ENCODE results near the gene NPW. TPM values are rescaled to one million over a fixed set of nuclear protein-coding genes. Genes with fewer than 3 reads are reported as not detected.

Gene NPW
- total and polyA plus RNA-seq, 2 of the 8 experiments (the other 6 are each of a cell fraction or from before 2014, with no cell fraction given), result 4.0 to 10.3 TPM

DNA sequence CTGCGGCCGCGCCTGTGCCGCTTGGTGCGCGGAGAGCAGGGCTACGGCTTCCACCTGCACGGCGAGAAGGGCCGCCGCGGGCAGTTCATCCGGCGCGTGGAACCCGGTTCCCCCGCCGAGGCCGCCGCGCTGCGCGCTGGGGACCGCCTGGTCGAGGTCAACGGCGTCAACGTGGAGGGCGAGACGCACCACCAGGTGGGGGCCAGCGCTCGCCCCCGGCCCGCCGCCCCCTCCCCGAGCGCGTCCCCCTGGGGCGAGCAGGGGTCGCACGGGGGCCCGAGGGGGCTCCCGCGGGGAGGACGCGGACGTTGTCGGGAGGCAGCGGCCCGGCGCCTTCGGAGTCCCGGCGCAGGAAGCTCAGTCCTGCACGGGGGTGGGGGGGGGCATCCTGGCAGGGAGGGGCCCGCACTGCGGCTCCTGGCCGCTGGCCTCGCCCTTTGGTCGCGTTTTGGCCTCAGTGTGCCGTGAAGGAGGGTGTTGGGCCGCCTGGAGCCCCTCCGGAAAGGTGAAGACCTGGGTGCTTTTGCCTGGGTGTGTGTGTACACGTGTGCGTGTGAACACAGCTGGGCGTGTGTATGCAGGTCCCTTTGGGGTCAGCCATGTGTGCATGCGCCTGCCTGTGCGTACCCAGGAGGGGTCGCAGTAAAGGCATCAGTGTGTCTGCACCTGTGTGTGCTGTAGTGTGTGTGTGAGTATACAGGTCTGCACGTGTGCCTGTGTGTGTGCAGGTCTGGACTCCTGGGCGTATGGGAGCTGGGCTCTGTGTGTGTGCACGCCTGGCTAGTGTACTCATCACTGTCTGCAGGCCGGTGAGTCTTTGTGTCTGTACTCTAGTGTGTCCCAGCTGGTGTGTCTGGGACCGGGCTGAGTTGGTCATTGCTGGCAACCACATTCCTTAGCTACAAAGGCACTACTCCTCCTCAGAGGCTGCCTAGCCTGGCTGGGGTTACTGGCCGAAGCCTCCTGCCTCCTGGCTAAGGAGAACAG, 7.7 kb downstream of the NPW start:
- DNase-seq (ENCODE audit: low read depth in 1 of 2, low spot score in 2 of 2) (peak in 1 of 2 experiments; percentile 66), FAIRE-seq (no peak)
- WGBS, 2 experiments (ENCODE audit: extremely low coverage in 1 of 2, insufficient coverage in 1 of 2, insufficient read length in 1 of 2, insufficient replicate concordance in 2 of 2, low coverage in 1 of 2, low lambda C conversion rate in 2 of 2, missing lambda C conversion rate in 1 of 2), result 25% methylated on average over 34 of the region's 76 CpGs; no CpG with 5 or more reads in 1 of the 2 experiments
- H3K79me1 ChIP-seq (ENCODE audit: low read depth, low read length), result no peaks in the 10 kb centered on the region
- H3K18ac ChIP-seq (ENCODE audit: extremely low read depth, low read length), result peak overlapping the region; percentile 65; the same call in 1 of the 2 replicates
- H3K14ac ChIP-seq (ENCODE audit: insufficient read length), result no peak overlapping the region
- H3K79me2 ChIP-seq (ENCODE audit: control insufficient read depth in 1 of 2, insufficient read depth in 2 of 2, low read length in 2 of 2), result no peaks in the 10 kb centered on the region
- H3K4ac ChIP-seq (replicated peaks; ENCODE audit: insufficient read length, low read depth, low read length), result peak overlapping the region; percentile 98
- H3K4me3 ChIP-seq (ENCODE audit: extremely low read depth in 1 of 4, insufficient read depth in 2 of 4, low read depth in 3 of 4, low read length in 4 of 4), result peak overlapping the region; percentile 42 to 66 (median 46)
- no peak overlapping the region for H4K5ac ChIP-seq (ENCODE audit: insufficient read length, low read depth, low read length)
- H4K20me1 ChIP-seq (replicated peaks in 1 of 2; ENCODE audit: control insufficient read depth in 1 of 2, insufficient read depth in 2 of 2, low read length in 2 of 2), result peaks cover 0 to 9% of the 10 kb centered on the region in 2 experiments
- peak overlapping the region; percentile 61 to 80 for H3K4me2 ChIP-seq (ENCODE audit: insufficient read depth in 1 of 2, low read depth in 2 of 2, low read length in 2 of 2)
- H4K8ac ChIP-seq (ENCODE audit: extremely low read depth, insufficient read depth, low read length), result peak overlapping the region; percentile 40
- no peaks in the 10 kb centered on the region for H3K36me3 ChIP-seq (ENCODE audit: control insufficient read depth in 2 of 4, insufficient read depth in 4 of 4, low read length in 3 of 4)
- no peak overlapping the region for H3K56ac ChIP-seq (replicated peaks; ENCODE audit: insufficient read length, low read depth, low read length)
- no peak overlapping the region for H3K23ac ChIP-seq (ENCODE audit: insufficient read length)
- peak overlapping the region; percentile 87; the same call in 1 of the 2 replicates for H2AK5ac ChIP-seq (ENCODE audit: low read depth, low read length)
- H3K27me3 ChIP-seq (replicated peaks in 1 of 4; ENCODE audit: control insufficient read depth in 3 of 4, extremely low read depth in 1 of 4, insufficient read depth in 3 of 4, low read length in 3 of 4), result peaks cover 0 to 27% (median 21%) of the 10 kb centered on the region in 4 experiments; a peak in 5 of 7 replicates
- H2AFZ ChIP-seq (ENCODE audit: low read length), result no peak overlapping the region
- peaks cover 0 to 14% (median 11%) of the 10 kb centered on the region in 4 experiments; a peak in 5 of 7 replicates for H3K4me1 ChIP-seq (replicated peaks in 1 of 4; ENCODE audit: control insufficient read depth in 3 of 4, insufficient read depth in 4 of 4, low read length in 3 of 4)
- H2BK20ac ChIP-seq (ENCODE audit: low read length), result no peak overlapping the region; the same call in 1 of the 2 replicates
- no peaks in the 10 kb centered on the region for H3K9me3 ChIP-seq (ENCODE audit: insufficient read depth in 2 of 2, low read depth in 1 of 2, low read length in 1 of 2)
- H3K23me2 ChIP-seq (ENCODE audit: low read depth, low read length), result peaks cover 7% of the 10 kb centered on the region; the same call in 1 of the 2 replicates
- ChIA-PET CTCF (ENCODE audit: partially characterized antibody) (interaction anchor here (0.8 to 2.1 kb wide), 11 partner anchors 8 to 113 kb away, joined by 3 to 7 read pairs (median 4); no protein-coding TSS in a partner anchor), POLR2A (ENCODE audit: partially characterized antibody) (interaction anchor here (0.5 to 1.6 kb wide), 12 partner anchors 10 to 434 kb away, joined by 3 to 7 read pairs (median 3); partner anchors contain the start of genes RPS2 and TRAF7)
- peak overlapping the region; percentile 95 for H4K91ac ChIP-seq (replicated peaks; ENCODE audit: insufficient read length, low read length)
- peak overlapping the region; percentile 92 for H2BK15ac ChIP-seq (ENCODE audit: low read length)
- no peak overlapping the region for H3K27ac ChIP-seq (ENCODE audit: low read depth, low read length)
- H2BK12ac ChIP-seq (ENCODE audit: low read depth, low read length), result peak overlapping the region; percentile 96; the same call in 1 of the 2 replicates
- peak overlapping the region; percentile 64 for H2BK120ac ChIP-seq (replicated peaks; ENCODE audit: low read depth, low read length)
- 0 out of 2 replicates have a peak overlapping the region, but pooled peaks have one; percentile 66 for H2BK5ac ChIP-seq (ENCODE audit: low read depth, low read length)
- H3K9ac ChIP-seq (replicated peaks in 1 of 4; ENCODE audit: extremely low read depth in 1 of 4, low read depth in 3 of 4, low read length in 3 of 4), result peak overlapping the region in 1 of 4 experiments; percentile 2; a peak in 1 of 7 replicates
- no peak for TF ChIP-seq HDAC6 (IDR thresholded peaks at IDR 0.05; ENCODE audit: low read depth, low read length)
- peak; percentile 99; the same call in 1 of the 2 replicates for TF ChIP-seq KDM1A (IDR thresholded peaks at IDR 0.05; ENCODE audit: borderline replicate concordance, low read length)
- no peak for TF ChIP-seq BRCA1 (IDR thresholded peaks at IDR 0.05; ENCODE audit: low read depth, low read length)
- TF ChIP-seq CTCF (IDR thresholded peaks at IDR 0.05; ENCODE audit: control extremely low read depth in 1 of 3, insufficient read depth in 1 of 3, low read depth in 1 of 3, low read length in 3 of 3), result peak in 1 of 3 experiments; percentile 15; a peak in 1 of 4 replicates
- TF ChIP-seq ATF3 (IDR thresholded peaks at IDR 0.05; ENCODE audit: insufficient read depth, low read depth, low read length), result no peak
- TF ChIP-seq NANOG (IDR thresholded peaks at IDR 0.05; ENCODE audit: insufficient read depth, low read depth, low read length, poor library complexity, severe bottlenecking), result no peak
